ENCODE measurements around the gene JADE1.

Gene JADE1

DNA sequence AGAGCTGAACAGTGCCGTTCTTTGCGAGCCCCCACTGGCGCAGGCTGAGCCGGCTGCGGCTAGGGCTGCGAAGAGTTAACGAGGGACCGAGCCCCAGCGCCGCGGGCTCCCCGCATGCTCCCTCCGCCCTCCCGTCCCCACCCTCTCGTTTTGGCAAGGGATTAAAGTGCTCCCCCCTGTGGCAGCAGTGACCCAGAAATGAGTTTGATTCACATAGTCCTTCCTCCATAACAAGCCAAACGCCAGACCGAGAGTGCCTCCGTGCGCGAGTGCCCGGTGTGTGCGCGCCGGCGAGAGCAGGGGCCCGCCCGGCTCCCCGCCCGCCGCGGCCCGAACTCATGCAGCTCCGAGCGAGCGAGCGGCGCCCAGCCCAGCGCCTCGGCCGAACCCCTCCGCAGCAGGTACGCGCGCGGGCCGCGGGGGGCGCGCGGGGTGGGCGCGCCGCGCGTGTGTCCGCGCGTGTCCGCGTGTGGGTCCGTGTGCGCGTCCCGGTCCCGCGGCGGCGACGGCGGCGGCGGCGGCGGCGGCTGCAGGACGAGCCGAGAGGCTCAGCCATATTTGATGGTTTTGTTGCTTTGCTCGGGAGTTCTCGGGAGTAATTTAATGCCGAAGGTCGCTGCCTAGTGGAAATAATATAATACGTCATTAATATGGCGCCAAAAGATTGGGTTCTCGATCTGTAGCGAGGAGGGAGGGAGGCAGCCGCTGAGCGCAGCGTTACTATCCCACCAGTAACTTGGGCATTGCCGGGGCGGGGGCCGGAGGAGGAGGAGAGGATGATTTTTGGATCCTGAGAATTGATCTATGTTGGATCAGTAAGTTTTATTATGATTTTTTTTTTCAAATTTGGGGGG lies at the start of gene JADE1:
Gene JADE1 (plus strand): TSS at position 224 of the 854 bp plus-strand sequence. CDS start 22,059 bp downstream, outside the sequence.
- TF ChIP-seq, protein P1, sequence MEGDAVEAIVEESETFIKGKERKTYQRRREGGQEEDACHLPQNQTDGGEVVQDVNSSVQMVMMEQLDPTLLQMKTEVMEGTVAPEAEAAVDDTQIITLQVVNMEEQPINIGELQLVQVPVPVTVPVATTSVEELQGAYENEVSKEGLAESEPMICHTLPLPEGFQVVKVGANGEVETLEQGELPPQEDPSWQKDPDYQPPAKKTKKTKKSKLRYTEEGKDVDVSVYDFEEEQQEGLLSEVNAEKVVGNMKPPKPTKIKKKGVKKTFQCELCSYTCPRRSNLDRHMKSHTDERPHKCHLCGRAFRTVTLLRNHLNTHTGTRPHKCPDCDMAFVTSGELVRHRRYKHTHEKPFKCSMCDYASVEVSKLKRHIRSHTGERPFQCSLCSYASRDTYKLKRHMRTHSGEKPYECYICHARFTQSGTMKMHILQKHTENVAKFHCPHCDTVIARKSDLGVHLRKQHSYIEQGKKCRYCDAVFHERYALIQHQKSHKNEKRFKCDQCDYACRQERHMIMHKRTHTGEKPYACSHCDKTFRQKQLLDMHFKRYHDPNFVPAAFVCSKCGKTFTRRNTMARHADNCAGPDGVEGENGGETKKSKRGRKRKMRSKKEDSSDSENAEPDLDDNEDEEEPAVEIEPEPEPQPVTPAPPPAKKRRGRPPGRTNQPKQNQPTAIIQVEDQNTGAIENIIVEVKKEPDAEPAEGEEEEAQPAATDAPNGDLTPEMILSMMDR (IDR thresholded peaks at IDR 0.05): peak; percentile 59

DNA sequence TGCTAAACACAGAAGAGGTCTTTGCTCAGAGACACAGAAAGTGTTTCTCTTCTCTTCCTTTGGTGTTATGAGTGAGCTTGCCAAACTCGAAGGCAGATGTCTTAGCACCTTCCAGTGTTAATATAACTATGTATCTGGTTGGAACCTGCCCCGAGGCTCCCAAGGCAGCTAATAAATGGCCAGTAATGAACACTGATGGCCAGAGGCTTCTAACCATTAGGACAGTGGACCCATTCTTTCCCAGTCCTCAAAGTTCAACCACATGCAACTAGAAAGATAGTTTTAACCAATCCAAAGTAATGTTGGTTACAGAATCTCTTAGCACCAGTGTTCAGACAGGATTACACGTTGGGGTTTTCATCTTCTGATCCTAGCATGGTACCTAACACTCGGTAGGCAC lies 42.7 kb upstream of the JADE1 start:
- TF ChIP-seq, protein P1 (IDR thresholded peaks at IDR 0.05): no peak

DNA sequence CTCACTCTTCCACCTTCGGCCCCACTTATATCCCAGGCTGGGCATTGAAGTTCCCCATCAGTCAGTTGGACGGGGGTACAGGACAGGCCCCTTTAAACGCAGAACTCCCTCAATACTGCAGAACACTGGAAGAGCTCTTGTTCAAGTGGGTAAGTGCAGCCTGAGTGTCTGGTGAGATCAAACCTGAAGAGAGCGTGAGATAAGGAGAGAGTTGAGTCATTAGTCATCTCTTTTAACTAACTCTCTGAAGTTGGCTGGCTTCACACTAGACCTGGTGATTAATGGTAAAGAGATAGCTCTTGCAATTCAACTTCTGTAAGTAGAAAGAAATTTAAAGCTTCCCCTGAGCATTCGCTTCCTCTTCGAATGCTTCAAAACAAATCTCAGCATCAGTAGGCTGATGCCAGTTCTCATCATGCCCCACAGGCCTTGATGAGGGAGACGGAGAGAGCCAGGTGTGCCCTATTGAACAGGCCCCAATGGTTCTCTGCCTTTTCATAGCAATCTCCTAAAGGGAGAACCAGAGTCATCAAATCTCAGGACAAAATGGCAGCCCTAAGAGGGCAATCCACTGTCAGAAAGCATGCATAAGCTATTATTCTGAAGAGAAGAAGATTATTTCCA lies 41.0 kb upstream of the JADE1 start:
- TF ChIP-seq, protein P1 (IDR thresholded peaks at IDR 0.05): no peak

DNA sequence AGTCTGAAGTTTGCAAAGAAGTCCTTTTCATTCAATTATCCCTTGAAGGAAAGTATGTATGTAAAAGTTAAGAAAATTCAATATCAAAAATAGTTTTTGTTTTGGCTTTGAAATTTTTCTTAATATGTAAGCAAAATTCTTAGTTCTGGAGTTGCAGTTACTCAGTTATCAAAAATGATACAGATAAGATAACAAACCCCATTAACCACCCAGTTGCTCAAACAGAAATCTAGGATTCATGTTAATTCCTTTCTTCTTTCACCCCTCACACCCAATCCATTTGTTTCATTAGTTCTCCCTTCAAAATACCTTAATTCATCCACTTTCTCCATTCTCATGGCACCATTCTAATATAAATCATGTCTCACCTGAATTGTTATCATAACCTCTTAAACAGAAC lies 40.5 kb upstream of the JADE1 start:
- TF ChIP-seq, protein P1 (IDR thresholded peaks at IDR 0.05): no peak

DNA sequence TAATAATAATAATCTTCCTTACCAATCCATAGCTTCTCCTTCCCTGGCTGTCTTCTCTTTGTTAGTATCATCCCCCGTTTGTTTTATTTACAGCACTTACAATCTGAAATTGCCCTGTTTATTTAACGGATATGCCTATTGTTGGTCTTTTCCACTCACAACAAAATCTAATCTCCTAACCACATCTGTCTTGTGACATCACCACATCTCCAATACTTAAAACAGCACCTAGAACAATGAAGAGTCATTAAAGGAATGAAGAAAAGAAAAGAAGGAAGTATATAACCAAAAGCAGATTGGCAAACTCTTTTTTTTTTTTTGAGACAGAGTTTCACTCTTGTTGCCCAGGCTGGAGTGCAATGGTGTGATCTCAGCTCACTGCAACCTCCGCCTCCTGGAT lies 38.7 kb upstream of the JADE1 start:
- TF ChIP-seq, protein P1 (IDR thresholded peaks at IDR 0.05): no peak

DNA sequence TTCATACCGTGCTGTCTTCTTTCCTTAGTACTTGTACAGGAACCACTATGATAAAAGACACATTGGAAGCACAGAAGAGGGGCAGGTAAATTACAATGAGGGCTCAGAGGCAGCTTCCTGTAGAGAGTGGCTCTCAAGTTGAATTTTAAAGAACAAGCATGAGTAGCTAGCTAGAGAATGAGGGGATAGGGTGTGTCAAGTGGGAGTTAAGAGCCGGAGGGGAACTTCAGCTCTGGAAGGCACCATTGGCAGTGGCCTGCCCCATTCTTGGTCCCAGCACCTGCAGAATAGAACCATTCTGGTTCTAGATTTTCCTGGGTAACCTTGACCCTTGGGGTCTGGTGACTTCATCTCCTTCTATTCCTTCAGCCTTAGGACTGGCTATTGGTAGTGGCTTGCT lies 34.0 kb upstream of the JADE1 start:
- TF ChIP-seq, protein P1 (IDR thresholded peaks at IDR 0.05): no peak

DNA sequence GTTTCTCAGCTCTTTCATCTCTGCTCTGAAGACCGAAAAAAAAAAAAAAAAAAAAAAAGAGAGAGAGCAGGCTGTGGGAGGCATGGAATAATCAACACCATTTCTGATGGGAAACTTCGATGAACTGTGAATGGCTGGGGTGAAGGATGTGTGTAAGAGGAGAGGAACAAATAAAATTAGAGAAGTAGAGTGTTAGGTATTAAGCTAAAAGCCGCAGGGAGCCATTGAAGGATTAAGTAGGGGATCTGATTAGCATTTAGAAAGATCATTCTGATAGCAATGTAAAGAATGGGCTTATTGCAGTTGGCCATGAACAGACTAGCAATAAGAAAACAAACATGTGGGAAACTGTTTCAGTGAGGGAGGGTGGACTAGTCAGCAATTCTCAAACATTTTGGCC lies 33.6 kb upstream of the JADE1 start:
- TF ChIP-seq, protein P1 (IDR thresholded peaks at IDR 0.05): no peak
